NCI-H146 treated with DMSO at 0.1 percent for 48 hours (cell line): ENCODE measurements around the gene C5orf46.

Experiments
- DNase-seq: peaks from one replicate; lab custom pipeline; 2025; ENCODE audit not compliant: unreplicated experiment; lab: John Stamatoyannopoulos, UW

C5orf46 gene

GRCh38 chr5:147859962-147860640 lies 46.2 kb downstream of the C5orf46 start:
- no peak for DNase-seq

DNA sequence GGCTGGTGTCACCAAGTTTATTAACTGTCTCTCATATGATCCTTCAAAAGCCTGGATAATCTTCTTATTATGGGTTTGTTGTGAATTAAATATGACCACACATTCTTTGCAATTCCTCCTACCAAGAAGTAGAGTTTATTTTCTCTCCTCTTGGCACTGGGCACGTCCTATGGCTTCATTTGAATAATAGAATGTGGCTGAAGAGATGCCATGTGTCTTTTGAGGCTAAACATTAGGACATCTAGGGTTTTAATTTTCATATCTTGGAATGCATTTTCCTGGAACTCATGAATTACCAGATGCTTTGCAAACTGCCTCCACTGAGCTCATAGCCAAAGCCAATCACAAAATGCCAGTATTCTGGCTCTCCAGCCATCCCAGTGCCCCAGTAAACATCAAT lies 47.8 kb downstream of the C5orf46 start:
- DNase-seq, result no peak

DNA sequence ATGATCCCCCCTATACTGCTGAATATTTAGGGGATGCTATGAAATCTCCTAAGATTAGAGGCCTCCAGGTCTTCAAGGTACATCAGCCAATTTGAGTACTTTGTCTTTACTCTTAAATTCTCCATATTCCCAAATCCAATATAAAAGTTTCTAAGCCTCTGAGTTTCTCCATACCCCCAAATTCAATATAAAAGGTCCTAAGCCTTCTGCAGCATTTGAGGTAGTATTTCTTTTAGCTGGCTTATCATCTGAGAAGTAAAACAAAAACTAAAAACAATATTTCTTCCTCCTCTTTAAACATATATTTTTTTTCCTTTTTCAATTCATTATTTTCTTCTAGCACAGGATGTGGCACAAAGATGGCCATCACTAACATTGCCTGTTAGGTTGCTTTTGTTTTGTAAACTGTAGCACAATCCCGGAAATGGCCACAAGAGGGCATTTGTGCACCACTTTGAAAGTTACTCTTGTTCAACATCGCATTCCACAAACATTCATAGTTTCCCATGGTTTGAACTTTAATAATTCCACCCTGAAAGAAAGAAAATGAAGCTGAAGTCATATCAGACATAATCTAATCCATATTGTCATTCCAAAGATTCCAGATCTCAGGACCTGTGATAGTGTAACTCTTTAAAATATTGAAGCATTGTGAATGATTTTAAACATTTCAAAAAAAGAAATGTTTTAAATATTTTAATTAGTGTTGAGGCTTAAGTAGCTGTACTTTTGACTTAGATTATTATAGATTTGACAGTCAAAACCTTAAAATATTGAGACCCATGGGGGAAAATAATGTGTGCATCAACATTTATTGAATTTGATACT lies 48.8 kb downstream of the C5orf46 start:
- peak; percentile 1 for DNase-seq

- no peak for DNase-seq
Observed at GRCh38 chr5:147856801-147857200, 49.5 kb downstream of the C5orf46 start.

GRCh38 chr5:147855774-147856069 lies 50.6 kb downstream of the C5orf46 start:
- DNase-seq, result no peak

GRCh38 chr5:147854894-147855773 lies 51.2 kb downstream of the C5orf46 start:
- DNase-seq, result no peak

GRCh38 chr5:147854331-147854730 lies 52.0 kb downstream of the C5orf46 start:
- no peak for DNase-seq

DNA sequence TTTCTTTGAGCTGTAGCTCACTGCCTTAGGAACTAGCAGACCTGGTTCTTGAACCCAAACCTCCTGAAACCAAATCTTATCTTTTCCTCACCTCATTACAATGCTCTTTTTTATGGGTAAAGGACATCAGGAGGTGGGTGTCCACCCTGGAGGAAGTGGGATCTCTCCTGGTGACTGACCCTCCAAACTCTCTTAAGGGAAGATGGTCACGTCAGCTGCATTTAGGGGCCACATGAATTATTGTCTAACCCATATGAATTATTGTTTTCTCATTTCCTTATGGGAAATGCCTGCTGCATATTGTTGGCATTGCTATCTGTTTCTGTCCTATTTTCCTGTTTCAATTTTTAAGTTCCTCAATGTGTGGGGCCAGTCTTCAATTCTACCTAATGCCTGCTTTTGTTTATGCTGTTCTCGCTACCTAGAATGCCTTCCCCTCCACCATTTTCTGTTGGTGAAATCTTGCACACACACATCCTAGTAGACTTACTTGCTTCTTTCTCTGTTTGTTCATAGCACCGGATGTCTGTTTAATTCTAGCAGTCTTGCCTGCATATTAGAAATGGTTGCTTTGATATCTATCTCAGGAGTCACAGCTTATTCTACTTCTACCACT lies 52.9 kb downstream of the C5orf46 start:
- no peak for DNase-seq

- no peak for DNase-seq
Observed at GRCh38 chr5:147852365-147852764, 54.0 kb downstream of the C5orf46 start.

- DNase-seq, result no peak
Observed at GRCh38 chr5:147851578-147851977, 54.8 kb downstream of the C5orf46 start.

DNA sequence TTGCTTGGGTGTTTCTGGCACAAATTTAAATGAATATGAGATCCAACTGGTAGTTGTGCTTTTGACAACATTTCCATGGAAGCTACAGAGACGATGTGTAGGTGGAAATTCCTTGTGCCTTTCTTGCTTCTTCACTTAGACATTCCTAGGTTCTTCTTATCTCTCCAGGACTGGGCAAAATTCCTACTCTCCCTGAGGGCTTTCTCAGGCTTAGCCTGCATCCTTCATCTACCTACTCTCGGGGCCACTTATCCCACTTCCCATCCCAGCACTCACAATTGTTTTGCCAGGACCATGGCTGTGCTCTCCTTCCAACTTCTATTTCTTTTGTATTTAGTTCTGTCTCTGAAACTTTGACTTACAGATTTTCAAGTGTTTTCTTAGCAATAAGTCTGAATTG lies 57.1 kb downstream of the C5orf46 start:
- no peak for DNase-seq

GRCh38 chr5:147845618-147846017 lies 60.7 kb downstream of the C5orf46 start:
- no peak for DNase-seq

DNA sequence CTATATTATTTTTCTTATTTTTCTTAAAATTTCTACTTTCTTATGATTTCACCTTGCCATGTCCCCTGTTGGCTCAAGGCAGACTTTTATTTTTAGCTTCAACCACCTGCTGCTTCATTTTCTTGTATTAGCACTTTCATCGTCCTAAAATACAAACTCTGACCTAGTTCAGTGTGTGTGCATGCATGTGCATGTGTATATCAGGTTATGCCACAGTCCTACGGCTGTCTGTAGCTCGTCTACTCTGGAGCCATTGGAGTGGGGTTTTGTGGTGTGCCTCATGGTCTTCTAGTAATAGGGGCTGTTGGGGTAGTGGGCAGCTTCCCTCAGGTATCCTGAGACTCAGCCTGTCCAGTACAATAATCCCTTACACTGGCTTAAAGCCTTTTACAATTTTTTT lies 61.5 kb downstream of the C5orf46 start:
- DNase-seq, result no peak

DNA sequence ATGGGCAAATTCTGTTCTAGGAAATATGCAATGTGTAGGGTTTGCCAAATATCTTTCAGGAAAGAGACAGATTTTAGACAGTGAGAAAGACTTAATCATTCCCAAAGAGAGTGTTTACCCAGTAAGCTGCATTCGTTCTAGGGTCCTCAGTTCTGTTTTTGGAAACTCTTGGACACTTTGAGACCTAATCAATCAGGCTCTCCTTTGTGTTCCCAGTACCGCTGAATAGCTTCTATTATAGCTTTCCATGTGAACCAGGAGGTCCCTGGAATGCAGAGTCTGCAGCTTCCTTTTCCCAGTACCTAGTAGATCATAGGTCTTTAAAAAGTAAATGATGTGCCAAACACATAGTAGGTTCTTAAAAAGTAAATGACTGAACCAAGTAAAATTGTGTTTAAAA lies 63.5 kb downstream of the C5orf46 start:
- no peak for DNase-seq
